Fibroblast of skin of scalp (primary cell): ENCODE data around the gene LPAR2.

ENCODE experiments used
- DNase-seq: peaks from one replicate; pipeline ENCODE4 v3.0.0-alpha.2; 2013

LPAR2 gene

DNA sequence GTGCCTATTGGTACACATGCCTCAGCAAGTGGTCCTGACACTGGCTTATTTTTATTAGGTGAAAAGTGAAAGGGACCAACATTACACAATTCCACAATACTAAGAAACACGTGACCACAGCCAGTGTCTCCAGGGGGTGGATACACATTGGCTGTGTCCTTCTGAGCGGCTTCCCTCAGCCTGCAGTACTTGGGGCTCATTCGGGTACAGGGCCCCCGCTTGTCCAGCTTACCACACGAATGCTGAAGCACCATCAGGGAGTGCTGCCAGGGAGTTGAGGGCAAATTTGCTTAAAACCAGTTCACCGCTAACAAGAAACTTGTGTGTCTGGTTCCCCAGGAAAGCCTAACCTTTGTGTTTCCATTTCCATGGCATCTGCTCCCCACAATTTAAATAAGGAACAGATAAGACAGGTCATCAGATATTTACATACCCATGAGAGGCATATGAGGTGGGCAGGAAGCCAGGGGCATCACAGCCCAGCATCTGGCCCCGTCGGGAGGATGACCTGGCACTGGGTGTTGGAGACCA lies 32.8 kb downstream of the LPAR2 start:
- peak; percentile 40 for DNase-seq

DNA sequence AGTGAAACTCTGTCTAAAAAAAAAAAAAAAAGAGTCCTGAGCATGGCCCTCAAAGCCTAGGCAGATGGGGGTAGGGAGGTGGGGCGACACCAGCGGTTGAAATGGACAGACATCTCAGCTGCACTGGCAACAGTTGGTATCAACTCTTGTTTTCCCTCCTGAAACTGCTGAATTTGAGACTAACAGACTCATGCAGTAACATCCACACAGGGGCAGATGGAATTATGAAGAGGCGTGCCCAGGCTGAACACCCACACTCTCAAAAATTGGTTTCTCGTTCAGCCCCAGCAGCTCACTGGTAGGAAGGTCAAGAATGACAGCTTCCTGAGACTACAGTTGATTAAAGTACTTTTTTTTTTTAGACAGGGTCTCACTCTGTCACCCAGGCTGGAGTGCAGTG lies 33.6 kb downstream of the LPAR2 start:
- DNase-seq = no peak

DNA sequence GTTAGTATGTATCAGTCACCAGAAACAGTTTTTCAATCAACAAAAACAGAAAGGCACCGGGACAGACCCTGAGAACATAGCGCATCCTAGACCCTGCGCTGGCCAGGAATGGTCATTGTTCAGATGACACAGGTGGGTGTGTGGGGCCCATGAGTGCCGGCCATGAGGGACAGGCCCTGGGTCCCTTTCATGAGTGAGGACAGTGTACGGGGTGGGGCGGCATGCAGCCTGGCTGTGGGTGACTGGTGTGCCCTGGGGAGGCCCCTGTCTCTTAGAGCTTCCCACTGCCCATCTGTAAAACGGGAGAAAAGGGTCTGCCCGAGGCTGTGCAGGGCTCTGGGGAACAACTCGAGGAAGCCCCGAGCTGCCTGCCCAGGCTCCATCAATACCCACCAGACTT lies 35.3 kb downstream of the LPAR2 start:
- no peak for DNase-seq

DNA sequence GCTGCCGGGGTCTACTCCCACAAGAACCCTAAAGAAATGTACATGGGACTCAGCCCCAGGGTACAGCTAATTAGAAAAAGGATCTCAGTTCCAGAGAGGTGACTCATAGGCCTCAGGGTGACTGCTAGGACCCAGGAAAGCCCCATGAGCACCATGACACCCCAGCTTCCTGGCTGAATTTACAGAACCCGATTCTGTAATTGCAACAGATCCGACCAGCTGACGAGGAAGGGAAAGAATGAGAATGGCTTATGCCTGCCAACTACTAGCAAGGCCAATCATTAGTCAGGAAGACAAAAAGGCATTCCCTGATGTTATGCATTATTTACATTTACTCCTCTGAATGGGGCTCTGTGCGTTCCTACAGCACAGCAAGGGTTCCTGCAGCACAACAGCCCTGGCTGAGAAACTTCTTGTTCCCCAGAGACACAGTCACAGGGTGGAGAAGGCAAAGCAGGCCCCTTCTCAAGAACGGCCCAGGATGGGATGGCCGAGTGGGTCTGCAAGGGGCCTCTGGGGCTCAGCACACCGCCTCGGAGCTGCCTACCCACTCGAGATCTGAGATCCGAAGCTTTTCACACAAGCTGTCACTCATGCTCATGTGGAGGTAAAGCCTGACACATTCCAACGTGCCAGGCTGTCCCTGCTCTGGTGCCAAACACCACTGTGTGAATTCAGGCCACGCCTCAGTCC lies 36.7 kb downstream of the LPAR2 start:
- peak; percentile 97 for DNase-seq

DNA sequence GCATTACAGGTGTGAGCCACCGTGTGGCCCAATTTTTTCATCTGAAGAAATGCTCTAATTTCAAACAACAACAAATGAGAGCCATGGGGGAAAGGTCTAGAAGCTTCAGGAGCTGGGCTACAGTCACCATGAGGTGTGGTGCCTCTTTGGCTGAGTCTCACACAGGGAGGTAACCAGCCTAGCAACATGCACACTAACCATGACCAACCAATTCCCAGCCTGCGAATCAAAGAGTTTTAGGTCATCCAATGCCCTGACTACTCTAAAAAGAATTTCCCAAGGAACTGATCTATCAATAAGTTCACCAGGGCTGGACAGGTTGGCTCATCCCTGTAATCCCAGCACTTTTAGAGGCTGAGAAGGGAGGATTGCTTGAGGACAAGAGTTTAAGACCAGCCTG lies 39.5 kb downstream of the LPAR2 start:
- no peak for DNase-seq

DNA sequence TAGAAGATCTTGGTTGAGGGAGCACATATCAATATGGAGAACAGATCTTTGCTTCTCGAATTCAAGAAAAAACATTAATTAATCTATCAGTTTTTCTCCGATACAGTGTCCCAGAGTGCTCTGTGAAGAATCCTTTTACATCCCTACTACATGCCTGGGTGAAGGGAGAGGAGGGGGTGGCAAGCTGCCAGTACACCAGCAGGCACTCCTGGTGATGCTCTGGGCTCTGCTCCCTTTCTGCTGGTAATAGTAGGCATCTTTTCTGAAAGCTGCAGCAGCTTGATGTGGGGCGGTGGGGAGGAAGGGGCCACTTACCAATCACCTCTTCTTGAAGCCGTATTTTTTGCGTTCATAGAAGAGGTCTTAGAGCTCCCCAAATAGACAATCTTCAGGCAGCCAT lies 40.2 kb downstream of the LPAR2 start:
- no peak for DNase-seq

DNA sequence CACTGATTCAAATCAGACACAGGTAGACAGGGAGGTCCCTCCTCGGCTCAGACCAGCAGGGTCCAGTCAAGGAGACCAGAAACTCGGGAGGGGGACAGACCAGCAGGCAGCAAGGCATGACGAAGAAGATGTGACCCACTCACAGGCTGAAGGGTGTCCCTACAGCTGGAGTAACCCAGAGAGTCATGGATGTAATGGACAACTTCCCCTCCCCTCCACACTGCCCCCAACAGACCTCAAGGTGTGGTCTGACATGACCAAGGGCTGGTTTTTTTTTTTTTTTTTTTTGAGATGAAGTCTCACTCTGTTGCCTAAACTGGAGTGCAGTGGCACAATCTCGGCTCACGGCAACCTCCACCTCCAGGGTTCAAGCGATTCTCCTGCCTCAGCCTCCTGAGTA lies 43.7 kb downstream of the LPAR2 start:
- DNase-seq = no peak

DNA sequence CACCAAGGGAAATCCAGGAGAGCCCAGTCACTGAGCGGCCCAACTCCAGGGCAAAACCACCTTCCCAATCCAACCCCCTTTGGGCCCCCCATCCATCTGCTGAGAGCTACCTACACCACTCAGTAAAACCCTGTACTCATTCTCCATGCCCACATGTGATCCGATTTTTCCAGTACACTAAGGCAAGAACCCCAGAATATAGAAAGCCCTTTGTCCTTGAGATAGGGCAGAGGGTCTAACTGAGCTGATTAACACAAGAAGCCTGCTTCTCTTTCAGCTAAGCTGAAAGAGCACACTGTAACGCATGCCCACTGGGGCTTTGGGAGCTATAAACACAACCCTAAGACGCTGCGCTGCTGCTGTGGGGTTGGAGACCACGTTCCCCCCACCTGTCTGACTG lies 45.5 kb downstream of the LPAR2 start:
- no peak for DNase-seq

DNA sequence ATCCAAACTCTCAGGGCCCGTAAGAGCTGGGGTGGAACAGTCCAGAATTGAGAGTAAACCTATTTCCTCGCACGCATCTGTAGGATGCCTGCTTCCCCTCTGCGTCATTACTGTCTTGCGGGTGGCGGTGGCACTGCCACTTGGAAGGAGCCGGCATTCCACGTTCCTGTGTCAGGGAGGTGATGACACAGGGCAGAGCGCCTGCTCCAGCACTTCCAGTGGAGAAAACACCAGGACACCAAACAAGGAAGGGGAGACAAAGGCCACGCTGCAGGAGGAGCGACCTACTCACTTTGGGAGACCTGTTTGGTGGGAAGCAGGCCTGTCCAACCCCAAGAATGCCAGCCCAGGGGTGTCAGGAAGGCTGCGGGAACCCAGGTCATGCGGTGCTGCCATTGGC lies 46.6 kb downstream of the LPAR2 start:
- DNase-seq = no peak

DNA sequence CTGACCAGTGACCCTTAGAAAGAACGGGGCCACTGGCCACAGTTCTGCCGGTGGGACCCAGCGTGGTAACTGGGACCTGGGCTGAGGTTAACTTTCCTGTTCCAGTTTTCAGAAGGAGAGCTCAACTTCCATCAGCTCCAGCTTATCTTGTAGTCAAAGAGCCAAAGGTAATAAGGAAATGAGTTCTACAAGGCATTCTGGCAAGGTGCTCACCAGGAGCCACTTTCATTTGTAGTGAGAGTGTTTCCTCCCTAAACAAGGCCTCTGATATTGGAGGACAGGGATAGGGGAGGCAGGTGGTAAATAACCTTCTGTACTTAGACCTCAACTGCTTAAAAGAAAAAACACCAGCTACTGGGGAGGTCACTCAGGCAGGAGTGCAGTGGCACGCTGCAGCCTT lies 47.6 kb downstream of the LPAR2 start:
- DNase-seq = no peak

DNA sequence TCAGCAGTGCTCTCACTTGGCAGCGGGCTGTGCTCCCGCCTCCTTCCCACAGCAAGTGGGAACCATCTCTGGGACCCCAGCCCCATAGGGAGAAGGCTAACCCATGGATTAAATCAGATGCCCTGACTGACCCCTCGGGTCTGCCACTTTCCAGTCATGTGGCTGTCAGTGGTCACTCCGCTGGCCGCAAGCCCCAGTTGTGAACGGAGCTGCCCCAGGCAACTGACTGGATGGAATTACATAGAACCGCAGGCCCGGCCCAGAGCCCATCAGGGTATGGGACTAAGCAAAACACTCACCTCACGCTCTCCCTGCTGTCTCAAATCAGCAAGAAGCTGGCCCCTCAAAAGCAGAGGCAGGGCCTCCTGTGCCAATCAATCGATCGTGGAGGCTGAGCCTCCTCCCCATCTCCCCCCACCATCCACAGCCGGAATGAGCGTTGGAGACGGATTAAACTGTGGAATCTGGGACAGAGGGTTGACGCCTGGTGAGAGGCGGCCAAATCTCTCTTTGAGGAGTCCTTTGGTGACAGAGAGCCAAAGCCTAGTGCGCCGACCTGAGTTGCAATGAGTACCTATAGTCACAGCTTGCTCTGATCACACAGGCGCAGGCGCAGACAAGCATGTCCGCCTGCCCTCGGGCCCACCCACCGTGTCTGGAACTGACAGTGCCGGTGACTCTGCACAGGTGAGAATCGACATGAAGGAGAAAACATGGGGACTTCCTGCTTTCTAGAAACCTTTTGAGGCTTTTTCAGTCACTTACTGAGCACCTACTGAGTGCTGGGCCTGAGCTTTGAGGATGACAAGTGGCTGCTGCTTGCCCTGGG lies 48.3 kb downstream of the LPAR2 start:
- no peak for DNase-seq

DNA sequence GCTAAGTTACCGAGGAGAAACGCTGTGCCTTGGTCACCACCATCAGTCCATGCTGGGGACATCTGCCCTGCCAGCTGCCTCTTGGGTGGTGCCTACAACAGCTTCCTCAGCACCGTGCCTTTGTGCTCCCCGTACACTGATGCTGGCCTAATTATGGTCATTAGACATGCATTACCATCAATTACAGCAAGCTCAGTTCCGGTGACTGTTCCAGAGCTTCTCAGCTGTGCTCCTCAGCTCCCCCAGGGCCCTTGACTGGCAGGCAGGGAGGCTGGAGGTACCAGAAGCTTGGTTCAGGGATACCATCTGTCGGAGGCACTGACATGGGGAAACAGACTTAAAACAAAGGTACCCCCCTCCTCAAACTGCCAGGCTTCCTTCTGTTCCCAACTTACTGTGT lies 49.8 kb downstream of the LPAR2 start:
- DNase-seq = no peak

DNA sequence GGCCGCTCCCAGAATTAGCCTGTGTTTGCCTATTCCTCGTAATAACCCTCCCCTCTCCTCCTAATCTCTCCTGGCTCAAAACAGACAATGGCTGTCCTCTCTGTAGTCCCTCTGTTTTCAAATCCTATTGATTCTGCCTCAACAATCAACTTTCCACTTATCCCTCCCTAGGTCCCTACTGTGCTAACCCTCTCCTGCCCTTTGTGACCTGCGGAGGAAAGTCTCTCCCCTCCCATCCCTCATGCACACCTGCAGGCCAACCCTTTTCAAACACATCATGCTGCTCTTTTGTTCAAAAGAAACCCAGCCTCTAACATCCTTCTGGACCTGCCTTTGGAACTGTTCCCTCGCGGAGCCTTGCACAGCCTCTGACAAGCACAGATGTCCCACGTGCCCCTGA lies 52.6 kb downstream of the LPAR2 start:
- no peak for DNase-seq
